ENCODE measurements around the gene DNAJA4.

DNA sequence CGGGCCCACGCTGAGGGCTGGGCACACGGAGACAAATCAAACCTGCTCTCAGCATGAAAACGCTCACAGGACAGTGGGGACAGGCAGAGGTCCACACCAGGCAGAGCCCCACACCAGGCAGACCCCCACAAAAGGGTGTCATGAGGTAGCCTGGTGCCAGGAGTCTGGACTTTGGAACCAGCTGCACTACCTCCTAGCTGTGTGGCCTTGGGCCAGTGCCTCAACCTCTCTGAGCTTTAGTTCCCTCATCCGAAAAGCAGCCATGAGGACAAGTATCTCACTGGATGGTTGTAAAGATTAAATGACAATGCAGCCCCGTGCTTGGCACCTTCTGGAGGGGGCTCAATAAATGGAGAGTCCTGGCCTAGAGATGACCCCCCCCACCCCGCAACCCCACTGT lies 59.3 kb downstream of the DNAJA4 start:
- TF ChIP-seq, protein P1, sequence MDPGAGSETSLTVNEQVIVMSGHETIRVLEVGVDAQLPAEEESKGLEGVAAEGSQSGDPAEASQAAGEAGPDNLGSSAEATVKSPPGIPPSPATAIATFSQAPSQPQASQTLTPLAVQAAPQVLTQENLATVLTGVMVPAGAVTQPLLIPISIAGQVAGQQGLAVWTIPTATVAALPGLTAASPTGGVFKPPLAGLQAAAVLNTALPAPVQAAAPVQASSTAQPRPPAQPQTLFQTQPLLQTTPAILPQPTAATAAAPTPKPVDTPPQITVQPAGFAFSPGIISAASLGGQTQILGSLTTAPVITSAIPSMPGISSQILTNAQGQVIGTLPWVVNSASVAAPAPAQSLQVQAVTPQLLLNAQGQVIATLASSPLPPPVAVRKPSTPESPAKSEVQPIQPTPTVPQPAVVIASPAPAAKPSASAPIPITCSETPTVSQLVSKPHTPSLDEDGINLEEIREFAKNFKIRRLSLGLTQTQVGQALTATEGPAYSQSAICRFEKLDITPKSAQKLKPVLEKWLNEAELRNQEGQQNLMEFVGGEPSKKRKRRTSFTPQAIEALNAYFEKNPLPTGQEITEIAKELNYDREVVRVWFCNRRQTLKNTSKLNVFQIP (CRISPR knock-in tag; IDR thresholded peaks at IDR 0.05; ENCODE audit: borderline replicate concordance, low read depth) = no peak
- TF ChIP-seq ZNF565 (CRISPR knock-in tag; conservative IDR thresholded peaks at IDR 0.05; ENCODE audit: low read depth) (no peak), ARNTL (CRISPR knock-in tag; IDR thresholded peaks at IDR 0.05; ENCODE audit: borderline replicate concordance, low read depth) (no peak), ZFP3 (CRISPR knock-in tag; IDR thresholded peaks at IDR 0.05) (no peak)
- TF ChIP-seq, protein P2, sequence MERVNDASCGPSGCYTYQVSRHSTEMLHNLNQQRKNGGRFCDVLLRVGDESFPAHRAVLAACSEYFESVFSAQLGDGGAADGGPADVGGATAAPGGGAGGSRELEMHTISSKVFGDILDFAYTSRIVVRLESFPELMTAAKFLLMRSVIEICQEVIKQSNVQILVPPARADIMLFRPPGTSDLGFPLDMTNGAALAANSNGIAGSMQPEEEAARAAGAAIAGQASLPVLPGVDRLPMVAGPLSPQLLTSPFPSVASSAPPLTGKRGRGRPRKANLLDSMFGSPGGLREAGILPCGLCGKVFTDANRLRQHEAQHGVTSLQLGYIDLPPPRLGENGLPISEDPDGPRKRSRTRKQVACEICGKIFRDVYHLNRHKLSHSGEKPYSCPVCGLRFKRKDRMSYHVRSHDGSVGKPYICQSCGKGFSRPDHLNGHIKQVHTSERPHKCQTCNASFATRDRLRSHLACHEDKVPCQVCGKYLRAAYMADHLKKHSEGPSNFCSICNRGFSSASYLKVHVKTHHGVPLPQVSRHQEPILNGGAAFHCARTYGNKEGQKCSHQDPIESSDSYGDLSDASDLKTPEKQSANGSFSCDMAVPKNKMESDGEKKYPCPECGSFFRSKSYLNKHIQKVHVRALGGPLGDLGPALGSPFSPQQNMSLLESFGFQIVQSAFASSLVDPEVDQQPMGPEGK (CRISPR knock-in tag; IDR thresholded peaks at IDR 0.05; ENCODE audit: borderline replicate concordance) = no peak
